HFFc6 (cell line): ENCODE measurements around the gene CEP63. TPM values are rescaled to one million over a fixed set of nuclear protein-coding genes. Genes with fewer than 3 reads are reported as not detected.

Experiments used
- DNase-seq: peaks from one replicate; pipeline ENCODE4 v3.0.0-alpha.2; 2018
- H3K27ac Mint-ChIP-seq: 2 replicates; pipeline ENCODE4 v1.8.0; 2020; ENCODE audit warnings: mild to moderate bottlenecking, mixed read lengths
- H3K27me3 Mint-ChIP-seq: 2 replicates; pipeline ENCODE4 v1.8.0; 2021; ENCODE audit warnings: mild to moderate bottlenecking, moderate library complexity, mixed read lengths; ENCODE audit not compliant: insufficient read depth
- H3K36me3 Mint-ChIP-seq: 2 replicates; pipeline ENCODE4 v1.8.0; 2021; ENCODE audit warnings: low read depth, mixed read lengths
- H3K4me1 Mint-ChIP-seq: 2 replicates; pipeline ENCODE4 v1.8.0; 2020; ENCODE audit warnings: low read depth, mixed read lengths
- H3K4me3 Mint-ChIP-seq: 2 replicates; pipeline ENCODE4 v1.8.0; 2020; ENCODE audit warnings: mild to moderate bottlenecking, moderate library complexity, mixed read lengths
- H3K9me3 Mint-ChIP-seq: 2 replicates; pipeline ENCODE4 v1.8.0; 2020; ENCODE audit warnings: mild to moderate bottlenecking, mixed read lengths
- total RNA-seq, 6 experiments: library from RNA; stranded (reverse); fragmentation: NEBNext Ultra II Directional; extraction: Animal tissue kit (Norgen Biotek cat#: 25700); gene quantifications; 2 replicates in 1 of 6; 3 replicates in 5 of 6; pipeline ENCODE4 v1.2.3, GENCODE V29; 2021
- TF ChIP-seq, protein P1 (sequence below): fragments of 200-600 bp; sonication (generic); IDR thresholded peaks from 2 replicates; pipeline ENCODE4 v1.5.0; 2021; ENCODE audit warnings: antibody characterized with exemption, mild to moderate bottlenecking

Gene CEP63
- total RNA-seq, 6 experiments from 2014 or later = 17.3 to 23.3 (median 21.3) TPM

DNA sequence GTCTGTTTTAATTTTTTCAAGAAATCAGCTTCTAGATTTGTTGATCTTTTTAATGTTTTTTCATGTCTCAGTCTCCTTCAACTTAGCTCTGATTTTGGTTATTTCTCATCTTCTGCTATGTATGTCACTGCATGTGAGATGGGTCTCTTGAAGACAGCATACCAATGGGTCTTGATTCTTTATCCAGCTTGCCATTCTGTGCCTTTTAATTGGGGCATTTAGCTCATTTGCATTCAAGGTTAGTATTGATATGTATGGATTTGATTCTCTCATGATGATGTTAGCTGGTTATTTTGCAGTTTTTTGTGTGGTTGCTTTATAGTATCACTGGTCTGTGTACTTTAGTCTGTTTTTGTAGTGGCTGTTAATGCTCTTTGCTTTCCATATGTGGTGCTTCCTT is 39.4 kb downstream of the CEP63 start:
- peaks cover 13% of the 10 kb centered on the region for H3K4me1 Mint-ChIP-seq
- H3K9me3 Mint-ChIP-seq = peaks cover 42% of the 10 kb centered on the region
- H3K4me3 Mint-ChIP-seq = no peak overlapping the region
- H3K36me3 Mint-ChIP-seq = peaks cover 53% of the 10 kb centered on the region
- H3K27me3 Mint-ChIP-seq = no peaks in the 10 kb centered on the region; the same call in 1 of the 2 replicates
- no peak overlapping the region for H3K27ac Mint-ChIP-seq
- DNase-seq = no peak
- TF ChIP-seq, protein P1, sequence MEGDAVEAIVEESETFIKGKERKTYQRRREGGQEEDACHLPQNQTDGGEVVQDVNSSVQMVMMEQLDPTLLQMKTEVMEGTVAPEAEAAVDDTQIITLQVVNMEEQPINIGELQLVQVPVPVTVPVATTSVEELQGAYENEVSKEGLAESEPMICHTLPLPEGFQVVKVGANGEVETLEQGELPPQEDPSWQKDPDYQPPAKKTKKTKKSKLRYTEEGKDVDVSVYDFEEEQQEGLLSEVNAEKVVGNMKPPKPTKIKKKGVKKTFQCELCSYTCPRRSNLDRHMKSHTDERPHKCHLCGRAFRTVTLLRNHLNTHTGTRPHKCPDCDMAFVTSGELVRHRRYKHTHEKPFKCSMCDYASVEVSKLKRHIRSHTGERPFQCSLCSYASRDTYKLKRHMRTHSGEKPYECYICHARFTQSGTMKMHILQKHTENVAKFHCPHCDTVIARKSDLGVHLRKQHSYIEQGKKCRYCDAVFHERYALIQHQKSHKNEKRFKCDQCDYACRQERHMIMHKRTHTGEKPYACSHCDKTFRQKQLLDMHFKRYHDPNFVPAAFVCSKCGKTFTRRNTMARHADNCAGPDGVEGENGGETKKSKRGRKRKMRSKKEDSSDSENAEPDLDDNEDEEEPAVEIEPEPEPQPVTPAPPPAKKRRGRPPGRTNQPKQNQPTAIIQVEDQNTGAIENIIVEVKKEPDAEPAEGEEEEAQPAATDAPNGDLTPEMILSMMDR = no peak

DNA sequence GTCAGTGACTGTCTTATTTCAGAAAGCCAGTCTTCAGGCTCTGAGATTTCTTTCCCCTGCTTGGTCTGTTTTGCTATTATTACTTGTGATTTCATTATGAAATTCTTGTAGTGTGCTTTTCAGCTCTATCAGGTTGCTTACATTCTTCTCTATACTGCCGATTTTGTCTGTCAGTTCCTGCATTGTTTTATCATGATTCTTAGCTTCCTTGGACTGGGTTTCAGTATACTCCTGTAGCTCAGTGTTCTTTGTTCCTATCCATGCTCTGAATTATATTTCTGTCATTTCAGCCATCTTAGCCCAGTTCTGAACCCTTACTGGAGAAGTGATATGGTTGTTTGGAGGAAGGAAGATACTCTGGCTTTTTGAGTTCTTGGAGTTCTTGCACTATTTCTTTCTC is 40.5 kb downstream of the CEP63 start:
- TF ChIP-seq, protein P1 = no peak
- Mint-ChIP-seq H3K4me3 (no peak overlapping the region), H3K27me3 (no peaks in the 10 kb centered on the region; the same call in 1 of the 2 replicates), H3K4me1 (peaks cover 13% of the 10 kb centered on the region), H3K9me3 (peaks cover 42% of the 10 kb centered on the region), H3K27ac (peak overlapping the region; percentile 14; the same call in 1 of the 2 replicates), H3K36me3 (peaks cover 47% of the 10 kb centered on the region)
- no peak for DNase-seq

DNA sequence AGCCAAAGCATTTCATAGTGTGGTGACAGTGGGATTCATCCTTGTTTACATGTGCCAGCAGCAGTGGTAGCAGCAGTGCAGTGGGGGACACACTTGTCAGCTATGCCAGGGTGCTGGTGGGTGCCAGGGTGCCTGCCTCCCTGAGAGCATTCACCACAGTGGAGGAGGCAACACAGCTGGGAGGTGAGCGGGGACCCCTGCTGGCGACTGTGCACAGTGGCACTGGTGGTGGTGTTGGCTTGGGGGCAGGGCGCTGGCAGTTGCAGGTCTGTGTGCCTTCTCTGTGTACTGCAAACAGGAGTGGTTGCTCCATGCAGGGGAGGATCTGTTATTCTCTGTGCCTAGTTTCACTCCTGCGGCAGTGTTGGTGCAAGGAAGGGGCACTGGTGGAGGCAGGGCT is 41.2 kb downstream of the CEP63 start:
- Mint-ChIP-seq H3K4me1 (peaks cover 13% of the 10 kb centered on the region), H3K4me3 (no peak overlapping the region), H3K27ac (peak overlapping the region; percentile 38; the same call in 1 of the 2 replicates), H3K27me3 (no peaks in the 10 kb centered on the region; the same call in 1 of the 2 replicates), H3K36me3 (peaks cover 42% of the 10 kb centered on the region), H3K9me3 (peaks cover 40% of the 10 kb centered on the region)
- TF ChIP-seq, protein P1 = peak; percentile 72
- no peak for DNase-seq

DNA sequence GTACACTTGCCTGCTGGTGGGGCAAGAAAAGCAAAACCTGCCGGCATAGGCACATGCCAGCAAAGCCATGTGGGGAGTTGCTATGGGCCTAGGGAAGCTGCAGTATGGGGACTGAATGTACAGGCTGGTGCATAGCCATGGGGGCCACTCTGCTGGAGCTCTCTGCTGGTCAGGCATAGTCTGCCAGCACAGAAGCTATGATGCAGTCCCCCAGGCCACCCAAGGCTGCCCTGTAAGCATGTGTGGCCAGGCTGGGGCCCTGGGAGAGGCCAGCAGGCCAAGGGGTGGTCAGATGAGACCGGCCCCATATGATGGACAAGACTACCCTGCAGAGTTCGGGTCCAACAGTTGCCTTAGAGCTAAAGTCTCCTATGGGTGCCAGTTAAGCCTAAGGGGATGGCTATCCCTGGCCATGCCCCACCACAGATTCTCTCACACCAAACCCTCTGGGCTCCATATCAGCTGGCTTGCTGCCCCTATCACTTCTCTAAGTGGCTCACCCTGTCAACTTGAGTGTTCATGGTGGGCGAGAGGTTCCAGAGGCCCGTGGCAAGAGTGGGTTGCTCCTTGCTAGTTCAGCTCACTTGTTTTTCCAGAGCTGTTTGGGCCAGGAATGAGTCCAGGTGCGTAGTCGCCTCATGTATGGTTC is 41.8 kb downstream of the CEP63 start:
- no peak overlapping the region for H3K27ac Mint-ChIP-seq

DNA sequence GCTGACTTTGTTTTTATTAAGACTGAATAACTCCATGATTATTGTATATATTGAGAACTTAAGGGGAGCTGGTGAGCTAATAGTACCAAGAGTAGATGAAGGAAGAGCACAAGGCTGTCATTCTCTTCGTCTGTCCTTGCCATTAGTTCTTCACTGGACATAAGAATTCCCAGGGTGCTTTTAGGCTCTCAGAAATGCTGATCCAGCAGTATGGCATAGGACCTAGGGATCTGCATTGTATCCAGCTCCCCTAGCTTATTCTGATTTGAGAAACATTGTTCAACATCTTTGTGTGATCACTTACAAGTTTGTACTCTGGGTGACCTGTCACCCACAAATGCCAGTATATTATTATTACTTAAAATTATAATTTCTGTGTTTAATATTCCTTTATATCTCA is 47.6 kb downstream of the CEP63 start:
- Mint-ChIP-seq H3K4me1 (no peaks in the 10 kb centered on the region), H3K27me3 (no peaks in the 10 kb centered on the region), H3K36me3 (0 out of 2 replicates have a peak, but pooled peaks cover 5% of the 10 kb centered on the region), H3K27ac (no peak overlapping the region), H3K4me3 (no peak overlapping the region), H3K9me3 (no peaks in the 10 kb centered on the region)
- no peak for DNase-seq
- TF ChIP-seq, protein P1 = no peak

More for the DNA sequence above, 41.8 kb downstream of the CEP63 start:
- Mint-ChIP-seq H3K27me3 (no peaks in the 10 kb centered on the region; the same call in 1 of the 2 replicates), H3K4me3 (no peak overlapping the region), H3K9me3 (peaks cover 36% of the 10 kb centered on the region), H3K36me3 (peaks cover 36% of the 10 kb centered on the region), H3K4me1 (peaks cover 13% of the 10 kb centered on the region)
- TF ChIP-seq, protein P1 = no peak
- DNase-seq = no peak
